Natural killer cell (primary cell): Measurements from ENCODE around the gene TASOR. TPM values are rescaled to one million over a fixed set of nuclear protein-coding genes. Genes with fewer than 3 reads are reported as not detected.

Source experiments
- ATAC-seq, 3 donors: fragments of 150-1000 bp in 2 of 3; fragments of 200-7000 bp in 1 of 3; cut with Tn5 transposase; 1 replicate in 1 of 3; 2 replicates in 2 of 3; pipeline ENCODE4 v1.10.0; 2021; ENCODE audit warnings: mild to moderate bottlenecking in 2 of 3, moderate library complexity in 2 of 3
- DNase-seq, 2 donors: peaks; one replicate each; pipeline versions ENCODE4 v3.0.0 to v3.0.0-alpha.2; 2013 to 2021; ENCODE audit warnings: mixed read lengths in 1 of 2
- H3K27ac ChIP-seq: one replicate; pipeline ENCODE4 v1.5.1; 2013; ENCODE audit warnings: mild to moderate bottlenecking, low read length
- H3K27me3 ChIP-seq: one replicate; pipeline ENCODE4 v1.6.1; 2013; ENCODE audit warnings: low read length; ENCODE audit not compliant: control insufficient read depth, insufficient read depth
- H3K36me3 ChIP-seq: one replicate; pipeline ENCODE4 v1.6.1; 2013; ENCODE audit warnings: low read length; ENCODE audit not compliant: control insufficient read depth, insufficient read depth
- H3K4me1 ChIP-seq: one replicate; pipeline ENCODE4 v1.6.1; 2013; ENCODE audit warnings: low read length; ENCODE audit not compliant: control insufficient read depth, insufficient read depth
- H3K4me3 ChIP-seq: one replicate; pipeline ENCODE4 v1.5.1; 2013; ENCODE audit warnings: low read length
- H3K9me3 ChIP-seq: one replicate; pipeline ENCODE4 v1.6.1; 2013; ENCODE audit warnings: low read length; ENCODE audit not compliant: control insufficient read depth, insufficient read depth
- H3K27ac Mint-ChIP-seq, 2 donors: one replicate each; pipeline ENCODE4 v1.8.0; 2022; ENCODE audit warnings: mild to moderate bottlenecking in 2 of 2, mixed read lengths in 2 of 2, moderate library complexity in 1 of 2
- H3K27me3 Mint-ChIP-seq, 2 donors: one replicate each; pipeline ENCODE4 v1.8.0; 2022; ENCODE audit warnings: low read depth in 2 of 2, mixed read lengths in 2 of 2
- H3K36me3 Mint-ChIP-seq: one replicate; pipeline ENCODE4 v1.8.0; 2022; ENCODE audit warnings: mixed read lengths
- H3K4me1 Mint-ChIP-seq, 2 donors: one replicate each; pipeline ENCODE4 v1.8.0; 2022; ENCODE audit warnings: mixed read lengths in 2 of 2
- H3K4me3 Mint-ChIP-seq: one replicate; pipeline ENCODE4 v1.8.0; 2022; ENCODE audit warnings: mild to moderate bottlenecking, moderate library complexity, mixed read lengths
- H3K9me3 Mint-ChIP-seq, 2 donors: one replicate each; pipeline ENCODE4 v1.8.0; 2022; ENCODE audit warnings: mixed read lengths in 2 of 2
- CTCF ChIP-seq: fragments of 200-600 bp; IDR thresholded peaks from one replicate; pipeline ENCODE4 v1.8.0; 2022; ENCODE audit warnings: antibody characterized with exemption
- WGBS: methylation state at CpG from one replicate; pipeline ENCODE4 v1.1.7; 2013; ENCODE audit warnings: missing lambda C conversion rate; ENCODE audit not compliant: insufficient coverage; 5-methylcytosine and 5-hydroxymethylcytosine counted together
- intact Hi-C: fragments of 100-400 bp; cut with micrococcal nuclease; formaldehyde crosslinking; loops from one replicate; pipeline ENCODE4 v1.14.2; 2022
- total RNA-seq, 4 donors: library from RNA; stranded (reverse); fragments of 120-200 nt in 1 of 4; gene quantifications; one replicate each; pipeline versions ENCODE4 v1.2.3 to v1.2.4, GENCODE V29; 2013 to 2022

TASOR gene
- total RNA-seq, 3 donors from 2014 or later (not counting 1 experiment from before 2014, with no cell fraction given) = 73.5 to 96.4 (median 81.8) TPM

GRCh38 chr3:56680054-56680580 is 2.9 kb downstream of the TASOR start:
- Mint-ChIP-seq H3K27me3 (no peaks in the 10 kb centered on the region), H3K4me1 (peaks cover 58 to 59% of the 10 kb centered on the region in 2 donors), H3K27ac (peak overlapping the region in 1 of 2 donors; percentile 92), H3K9me3 (no peaks in the 10 kb centered on the region), H3K36me3 (no peaks in the 10 kb centered on the region), H3K4me3 (peak overlapping the region; percentile 31)
- Histone ChIP-seq H3K27me3 (no peaks in the 10 kb centered on the region), H3K27ac (no peak overlapping the region), H3K4me1 (peaks cover 9% of the 10 kb centered on the region), H3K36me3 (peaks cover 5% of the 10 kb centered on the region), H3K9me3 (peaks cover 4% of the 10 kb centered on the region), H3K4me3 (no peak overlapping the region)
- no peak for TF ChIP-seq CTCF
- ATAC-seq (no peak), DNase-seq (no peak)
- intact Hi-C loops = no loop called here

GRCh38 chr3:56677286-56677685 is 5.8 kb downstream of the TASOR start:
- H3K9me3 Mint-ChIP-seq = no peaks in the 10 kb centered on the region
- Histone ChIP-seq H3K36me3 (peaks cover 12% of the 10 kb centered on the region), H3K9me3 (no peaks in the 10 kb centered on the region), H3K27me3 (no peaks in the 10 kb centered on the region), H3K4me3 (no peak overlapping the region), H3K27ac (no peak overlapping the region), H3K4me1 (peaks cover 2% of the 10 kb centered on the region)
- H3K4me1 Mint-ChIP-seq = peaks cover 55% of the 10 kb centered on the region in 2 donors
- ATAC-seq = no peak
- H3K27me3 Mint-ChIP-seq = no peaks in the 10 kb centered on the region
- TF ChIP-seq CTCF = no peak
- peaks cover 2% of the 10 kb centered on the region for H3K36me3 Mint-ChIP-seq
- H3K4me3 Mint-ChIP-seq = peak overlapping the region; percentile 68
- no peak for DNase-seq
- 75% methylated on average over 1 of the region's 1 CpG for WGBS
- peak overlapping the region; percentile 29 to 89 for H3K27ac Mint-ChIP-seq
- intact Hi-C loops = no loop called here

GRCh38 chr3:56673781-56674457 is 9.1 kb downstream of the TASOR start:
- no peaks in the 10 kb centered on the region for H3K9me3 Mint-ChIP-seq
- no peak overlapping the region for H3K4me3 Mint-ChIP-seq
- peaks cover 38% of the 10 kb centered on the region for H3K36me3 ChIP-seq
- intact Hi-C loops = no loop called here
- H3K4me1 Mint-ChIP-seq = peaks cover 38 to 39% of the 10 kb centered on the region in 2 donors
- H3K27me3 Mint-ChIP-seq = no peaks in the 10 kb centered on the region
- H3K27ac ChIP-seq = no peak overlapping the region
- no peaks in the 10 kb centered on the region for H3K27me3 ChIP-seq
- peaks cover 16% of the 10 kb centered on the region for H3K36me3 Mint-ChIP-seq
- ATAC-seq (no peak), DNase-seq (no peak)
- H3K27ac Mint-ChIP-seq = no peak overlapping the region
- no peak overlapping the region for H3K4me3 ChIP-seq
- H3K9me3 ChIP-seq = no peaks in the 10 kb centered on the region
- 100% methylated on average over 1 of the region's 2 CpGs for WGBS
- TF ChIP-seq CTCF = no peak
- H3K4me1 ChIP-seq = no peaks in the 10 kb centered on the region
